Measurements from ENCODE around the gene CER1.

DNA sequence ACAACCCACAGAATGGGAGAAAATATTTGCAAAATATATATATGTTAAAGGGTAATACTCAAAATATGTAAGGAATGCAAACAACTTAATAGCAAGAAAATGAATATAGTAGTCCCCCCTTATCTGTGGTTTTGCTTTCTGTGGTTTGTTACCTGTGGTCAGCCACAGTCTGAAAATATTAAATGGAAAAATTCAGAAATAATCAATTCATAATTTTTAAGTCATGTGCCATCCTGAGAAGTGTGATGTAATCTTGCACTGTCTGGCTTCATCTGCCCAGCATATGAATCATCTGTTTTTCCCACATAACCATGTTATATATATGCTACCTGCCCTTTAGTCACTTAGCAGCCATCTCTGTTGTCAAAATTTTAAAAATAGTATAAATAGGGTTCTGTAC is 11.7 kb downstream of the CER1 start:
- TF ChIP-seq, protein P1, sequence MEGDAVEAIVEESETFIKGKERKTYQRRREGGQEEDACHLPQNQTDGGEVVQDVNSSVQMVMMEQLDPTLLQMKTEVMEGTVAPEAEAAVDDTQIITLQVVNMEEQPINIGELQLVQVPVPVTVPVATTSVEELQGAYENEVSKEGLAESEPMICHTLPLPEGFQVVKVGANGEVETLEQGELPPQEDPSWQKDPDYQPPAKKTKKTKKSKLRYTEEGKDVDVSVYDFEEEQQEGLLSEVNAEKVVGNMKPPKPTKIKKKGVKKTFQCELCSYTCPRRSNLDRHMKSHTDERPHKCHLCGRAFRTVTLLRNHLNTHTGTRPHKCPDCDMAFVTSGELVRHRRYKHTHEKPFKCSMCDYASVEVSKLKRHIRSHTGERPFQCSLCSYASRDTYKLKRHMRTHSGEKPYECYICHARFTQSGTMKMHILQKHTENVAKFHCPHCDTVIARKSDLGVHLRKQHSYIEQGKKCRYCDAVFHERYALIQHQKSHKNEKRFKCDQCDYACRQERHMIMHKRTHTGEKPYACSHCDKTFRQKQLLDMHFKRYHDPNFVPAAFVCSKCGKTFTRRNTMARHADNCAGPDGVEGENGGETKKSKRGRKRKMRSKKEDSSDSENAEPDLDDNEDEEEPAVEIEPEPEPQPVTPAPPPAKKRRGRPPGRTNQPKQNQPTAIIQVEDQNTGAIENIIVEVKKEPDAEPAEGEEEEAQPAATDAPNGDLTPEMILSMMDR (IDR thresholded peaks at IDR 0.05; ENCODE audit: extremely low read depth in 1 of 2, insufficient read depth in 1 of 2, low read depth in 1 of 2, low read length in 2 of 2): no peak
- no peak for TF ChIP-seq POLR2A (IDR thresholded peaks at IDR 0.05; ENCODE audit: low read depth, low read length)
- TF ChIP-seq FOS (IDR thresholded peaks at IDR 0.05; ENCODE audit: borderline replicate concordance, insufficient read depth, low read length): peak; percentile 24
- TF ChIP-seq, protein P2, sequence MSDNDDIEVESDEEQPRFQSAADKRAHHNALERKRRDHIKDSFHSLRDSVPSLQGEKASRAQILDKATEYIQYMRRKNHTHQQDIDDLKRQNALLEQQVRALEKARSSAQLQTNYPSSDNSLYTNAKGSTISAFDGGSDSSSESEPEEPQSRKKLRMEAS (IDR thresholded peaks at IDR 0.05; ENCODE audit: insufficient read depth, insufficient read length): no peak

Data from endothelial cell of umbilical vein (primary cell).